ENCODE data around the gene CADM4. TPM values are rescaled to one million over a fixed set of nuclear protein-coding genes. Genes with fewer than 3 reads are reported as not detected.

Gene CADM4
- total RNA-seq, 1 experiment from 2014 or later, result 17.5 TPM

- Mint-ChIP-seq H3K27ac (ENCODE audit: unreplicated experiment) (no peak overlapping the region), H3K36me3 (ENCODE audit: insufficient read depth, unreplicated experiment) (peaks cover 6% of the 10 kb centered on the region), H3K4me3 (ENCODE audit: low read depth, unreplicated experiment) (no peak overlapping the region), H3K4me1 (ENCODE audit: low read depth, unreplicated experiment) (peaks cover 2% of the 10 kb centered on the region), H3K27me3 (ENCODE audit: unreplicated experiment) (peaks cover 13% of the 10 kb centered on the region), H3K9me3 (ENCODE audit: low read depth, unreplicated experiment) (no peaks in the 10 kb centered on the region)
- DNase-seq, result no peak
- TF ChIP-seq CTCF (IDR thresholded peaks at IDR 0.05; ENCODE audit: unreplicated experiment), result no peak
- no TSS peak for BruUV-seq (replicated peaks)
- CTCF ChIA-PET, result interaction anchor here (1.1 kb wide), 1 partner anchor 78 kb away, joined by 3 read pairs; no protein-coding TSS in a partner anchor
- intact Hi-C loops (cut with micrococcal nuclease; ENCODE audit: unreplicated experiment), result no loop called here
Measured at GRCh38 chr19:43633520-43633919, 6.1 kb downstream of the CADM4 start.

GRCh38 chr19:43631491-43631890, 8.2 kb downstream of the CADM4 start:
- Mint-ChIP-seq H3K27me3 (ENCODE audit: unreplicated experiment) (no peaks in the 10 kb centered on the region), H3K4me3 (ENCODE audit: low read depth, unreplicated experiment) (no peak overlapping the region), H3K36me3 (ENCODE audit: insufficient read depth, unreplicated experiment) (peaks cover 5% of the 10 kb centered on the region), H3K27ac (ENCODE audit: unreplicated experiment) (no peak overlapping the region), H3K4me1 (ENCODE audit: low read depth, unreplicated experiment) (no peaks in the 10 kb centered on the region), H3K9me3 (ENCODE audit: low read depth, unreplicated experiment) (no peaks in the 10 kb centered on the region)
- CTCF ChIA-PET, result no interaction called here
- no TSS peak for BruUV-seq (replicated peaks)
- intact Hi-C loops (cut with micrococcal nuclease; ENCODE audit: unreplicated experiment), result no loop called here
- no peak for DNase-seq
- no peak for TF ChIP-seq CTCF (IDR thresholded peaks at IDR 0.05; ENCODE audit: unreplicated experiment)

GRCh38 chr19:43628646-43629326, 10.9 kb downstream of the CADM4 start:
- H3K9me3 Mint-ChIP-seq (ENCODE audit: low read depth, unreplicated experiment), result no peaks in the 10 kb centered on the region
- no peaks in the 10 kb centered on the region for H3K27me3 Mint-ChIP-seq (ENCODE audit: unreplicated experiment)
- DNase-seq, result no peak
- H3K4me3 Mint-ChIP-seq (ENCODE audit: low read depth, unreplicated experiment), result no peak overlapping the region
- TF ChIP-seq CTCF (IDR thresholded peaks at IDR 0.05; ENCODE audit: unreplicated experiment), result no peak
- no peak overlapping the region for H3K27ac Mint-ChIP-seq (ENCODE audit: unreplicated experiment)
- no peaks in the 10 kb centered on the region for H3K4me1 Mint-ChIP-seq (ENCODE audit: low read depth, unreplicated experiment)
- H3K36me3 Mint-ChIP-seq (ENCODE audit: insufficient read depth, unreplicated experiment), result peaks cover 10% of the 10 kb centered on the region
- BruUV-seq (replicated peaks), result no TSS peak
- intact Hi-C loops (cut with micrococcal nuclease; ENCODE audit: unreplicated experiment), result no loop called here
- CTCF ChIA-PET, result interaction anchor here (0.6 kb wide), 2 partner anchors 18 to 29 kb away, joined by 3 to 7 read pairs; no protein-coding TSS in a partner anchor

- no peak overlapping the region for H3K27ac Mint-ChIP-seq (ENCODE audit: unreplicated experiment)
- no peaks in the 10 kb centered on the region for H3K4me1 Mint-ChIP-seq (ENCODE audit: low read depth, unreplicated experiment)
- no peaks in the 10 kb centered on the region for H3K9me3 Mint-ChIP-seq (ENCODE audit: low read depth, unreplicated experiment)
- no peaks in the 10 kb centered on the region for H3K27me3 Mint-ChIP-seq (ENCODE audit: unreplicated experiment)
- no peak for DNase-seq
- CTCF ChIA-PET, result interaction anchor here (0.5 kb wide), 1 partner anchor 191 kb away, joined by 4 read pairs; no protein-coding TSS in a partner anchor
- H3K4me3 Mint-ChIP-seq (ENCODE audit: low read depth, unreplicated experiment), result no peak overlapping the region
- peaks cover 10% of the 10 kb centered on the region for H3K36me3 Mint-ChIP-seq (ENCODE audit: insufficient read depth, unreplicated experiment)
- intact Hi-C loops (cut with micrococcal nuclease; ENCODE audit: unreplicated experiment), result no loop called here
- TF ChIP-seq CTCF (IDR thresholded peaks at IDR 0.05; ENCODE audit: unreplicated experiment), result no peak
- no TSS peak for BruUV-seq (replicated peaks)
Measured at GRCh38 chr19:43626838-43627237, 12.8 kb downstream of the CADM4 start.

All from Calu3 (cell line).